NCI-H82 treated with DMSO at 0.1 percent for 48 hours (cell line): ENCODE results near the gene CORO7.

Experiments used
- DNase-seq: peaks from one replicate; lab custom pipeline; 2025; ENCODE audit not compliant: unreplicated experiment; lab: John Stamatoyannopoulos, UW

Gene CORO7

DNA sequence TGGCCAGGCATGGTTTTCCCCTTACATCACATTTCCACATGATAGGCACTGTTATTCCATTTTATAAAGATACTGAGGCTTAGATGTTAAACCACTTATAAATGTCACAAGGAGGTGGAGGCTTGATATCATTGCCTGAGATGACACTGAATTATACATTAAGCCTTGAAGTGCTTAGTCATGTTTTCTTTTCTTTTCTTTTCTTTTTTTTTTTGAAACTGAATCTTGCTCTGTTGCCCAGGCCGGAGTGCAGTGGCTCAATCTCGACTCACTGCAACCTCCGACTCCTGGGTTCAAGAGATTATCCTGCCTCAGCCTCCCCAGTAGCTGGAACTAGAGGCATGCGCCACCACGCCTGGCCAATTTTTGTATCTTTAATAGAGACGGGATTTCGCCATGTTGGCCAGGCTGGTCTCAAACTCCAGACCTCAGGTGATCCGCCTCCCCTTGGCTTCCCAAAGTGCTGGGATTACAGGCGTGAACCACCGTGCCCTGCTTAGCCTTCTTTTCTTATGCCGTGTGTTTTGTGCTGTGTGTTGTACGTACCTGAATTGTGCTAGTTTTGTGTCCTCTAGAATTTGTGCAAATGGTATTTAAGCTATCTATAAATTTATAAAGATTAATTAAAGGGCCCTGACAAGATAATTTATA lies 10.5 kb upstream of the CORO7 start:
- no peak for DNase-seq

DNA sequence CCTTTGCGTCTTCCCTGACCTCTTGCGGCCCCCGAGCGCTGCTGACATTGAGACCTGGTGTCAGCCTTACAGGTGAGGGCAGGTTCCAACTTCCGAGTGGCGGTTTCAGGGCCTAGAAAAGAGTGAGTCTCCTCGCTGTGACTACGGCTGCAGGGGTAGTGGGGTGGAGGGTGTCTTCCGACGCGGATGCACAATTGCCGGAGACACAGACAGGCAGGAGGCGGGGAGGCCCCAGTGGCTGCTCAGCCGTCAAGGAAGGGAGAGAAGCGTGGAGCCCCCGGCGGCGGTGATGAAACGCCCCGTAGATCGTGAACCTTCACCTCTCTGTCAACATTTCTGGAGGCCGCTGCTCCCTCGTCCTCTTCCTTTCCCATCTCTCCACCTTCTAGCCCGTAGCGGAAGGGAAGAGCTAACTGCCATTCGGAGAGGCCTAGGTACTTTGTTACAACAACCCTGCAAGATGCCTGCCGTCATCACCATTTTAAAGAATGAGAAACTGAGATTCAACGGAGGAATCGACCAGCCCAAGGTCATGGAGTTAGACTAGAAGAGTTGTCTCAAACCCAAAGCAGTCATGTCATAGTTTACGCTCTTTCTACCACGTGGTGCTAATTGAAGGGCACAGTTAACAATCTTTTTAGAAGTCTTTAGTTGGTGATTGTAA lies 9.8 kb upstream of the CORO7 start:
- DNase-seq: no peak

DNA sequence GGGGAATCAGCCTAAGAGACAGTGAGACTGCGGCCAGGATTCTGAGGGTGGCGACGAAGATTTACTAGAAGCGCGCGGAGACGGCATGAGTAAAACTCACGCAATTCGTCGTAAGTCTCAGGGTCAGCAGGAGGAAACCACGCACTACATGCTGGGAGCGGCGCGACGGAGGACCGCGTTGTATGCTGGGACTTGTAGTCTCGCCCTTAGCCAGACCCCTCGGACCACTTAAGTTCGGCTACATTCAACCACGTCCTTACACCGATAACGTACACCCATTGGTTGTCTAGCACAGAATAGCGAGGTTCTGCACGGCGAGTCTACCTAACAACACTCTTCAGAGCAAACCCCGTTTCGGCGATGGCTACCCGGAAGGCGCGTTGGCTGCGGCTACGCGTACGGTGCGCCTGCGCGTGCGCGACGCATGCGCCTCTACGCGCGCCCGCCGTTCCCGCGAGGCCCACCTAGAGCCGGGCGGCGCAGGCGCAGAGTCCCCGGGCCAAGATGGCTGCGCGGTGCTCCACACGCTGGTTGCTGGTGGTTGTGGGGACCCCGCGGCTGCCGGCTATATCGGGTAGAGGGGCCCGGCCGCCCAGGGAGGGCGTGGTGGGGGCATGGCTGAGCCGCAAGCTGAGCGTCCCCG lies 9.1 kb upstream of the CORO7 start, which contains the start of gene DNAJA3:
Gene DNAJA3, plus strand, starts transcription at position 491 of the 643 bp plus-strand sequence. Its CDS starts 14 bp downstream, at position 505.
- peak; percentile 74 for DNase-seq

DNA sequence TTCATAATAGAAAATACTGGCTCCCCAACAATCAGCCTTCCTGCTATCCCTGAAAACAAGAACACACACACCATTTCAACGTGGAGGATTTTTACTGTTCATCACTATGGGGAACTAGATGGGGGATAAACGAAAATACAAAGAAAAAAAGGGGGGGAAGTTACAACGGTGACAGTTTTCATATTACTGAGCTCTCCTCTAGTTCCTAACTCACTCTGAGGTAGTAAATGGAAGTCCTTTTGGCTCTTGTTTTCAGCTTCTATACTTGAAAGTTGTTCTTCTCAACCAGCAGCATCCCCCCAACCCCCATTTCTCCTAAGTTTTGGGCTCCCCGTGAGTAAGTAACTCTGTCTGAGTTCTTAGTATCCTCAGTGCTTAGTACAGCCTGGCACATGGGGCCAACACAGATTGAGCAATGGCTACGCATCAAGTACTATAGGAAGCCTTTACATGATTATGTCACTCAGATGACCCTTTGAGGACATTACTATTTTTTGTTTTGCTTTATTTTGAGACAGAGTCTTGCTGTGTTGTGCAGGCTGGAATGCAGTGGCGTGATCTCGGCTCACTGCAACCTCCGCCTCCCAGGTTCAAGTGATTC lies 4.2 kb upstream of the CORO7 start:
- no peak for DNase-seq

DNA sequence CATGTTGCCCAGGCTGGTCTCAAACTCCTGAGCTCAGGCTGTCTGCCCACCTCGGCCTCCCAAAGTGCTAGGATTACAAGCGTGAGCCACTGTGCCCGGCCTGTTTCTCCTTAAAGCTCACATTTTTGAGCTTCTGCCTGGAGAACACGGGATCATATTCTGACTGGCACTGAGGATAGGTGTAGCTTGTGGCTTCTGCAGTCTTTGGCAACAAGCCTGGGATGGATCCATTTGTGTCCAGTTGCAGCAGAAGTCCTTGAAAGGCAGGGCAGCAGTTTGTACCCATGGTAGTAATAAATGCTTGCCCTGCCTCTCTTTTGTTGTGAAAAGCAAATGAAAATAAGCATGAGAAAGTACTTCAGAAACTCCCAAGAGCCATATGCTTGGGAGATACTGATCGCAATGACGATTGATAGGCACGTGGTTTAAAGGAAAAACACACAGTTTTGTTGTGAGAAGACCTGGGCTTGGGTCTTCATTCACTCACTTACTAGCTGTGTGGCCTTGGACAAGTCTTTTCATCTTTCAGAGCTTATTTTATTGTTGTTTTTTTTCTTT lies 3.1 kb upstream of the CORO7 start:
- no peak for DNase-seq

DNA sequence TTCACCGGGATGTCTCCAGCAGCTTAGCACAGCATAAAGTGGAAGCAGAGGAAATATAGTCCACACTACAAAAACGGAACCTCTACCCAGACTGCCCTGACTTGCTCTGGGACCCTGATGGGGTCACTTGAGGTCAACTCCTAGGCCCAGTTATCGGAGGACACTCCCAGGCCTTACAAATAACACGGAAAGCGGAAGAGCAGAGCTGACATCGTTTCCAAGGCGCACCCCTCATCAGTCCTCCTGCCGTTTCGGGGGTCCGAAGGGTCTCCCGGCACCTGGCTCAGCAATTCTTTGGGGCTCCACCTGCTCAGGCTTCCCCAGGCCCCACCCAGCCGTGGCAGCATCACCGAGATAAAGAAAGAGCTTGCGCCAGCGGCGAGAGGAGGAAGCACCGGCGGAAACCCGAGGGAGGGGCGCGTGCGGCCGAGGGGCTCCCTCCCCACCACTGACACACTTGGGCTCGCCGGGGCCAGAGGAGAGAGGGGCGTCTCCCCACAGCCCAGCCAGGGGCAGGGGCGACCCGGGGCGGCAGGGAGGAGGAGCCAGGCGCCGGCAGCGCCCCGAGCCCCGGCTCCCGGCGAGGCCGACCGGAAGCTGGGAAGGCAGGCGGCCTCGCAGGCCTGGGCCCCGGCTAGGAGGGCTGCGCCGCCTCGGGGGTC lies 727 bp downstream of the CORO7 start:
- no peak for DNase-seq

DNA sequence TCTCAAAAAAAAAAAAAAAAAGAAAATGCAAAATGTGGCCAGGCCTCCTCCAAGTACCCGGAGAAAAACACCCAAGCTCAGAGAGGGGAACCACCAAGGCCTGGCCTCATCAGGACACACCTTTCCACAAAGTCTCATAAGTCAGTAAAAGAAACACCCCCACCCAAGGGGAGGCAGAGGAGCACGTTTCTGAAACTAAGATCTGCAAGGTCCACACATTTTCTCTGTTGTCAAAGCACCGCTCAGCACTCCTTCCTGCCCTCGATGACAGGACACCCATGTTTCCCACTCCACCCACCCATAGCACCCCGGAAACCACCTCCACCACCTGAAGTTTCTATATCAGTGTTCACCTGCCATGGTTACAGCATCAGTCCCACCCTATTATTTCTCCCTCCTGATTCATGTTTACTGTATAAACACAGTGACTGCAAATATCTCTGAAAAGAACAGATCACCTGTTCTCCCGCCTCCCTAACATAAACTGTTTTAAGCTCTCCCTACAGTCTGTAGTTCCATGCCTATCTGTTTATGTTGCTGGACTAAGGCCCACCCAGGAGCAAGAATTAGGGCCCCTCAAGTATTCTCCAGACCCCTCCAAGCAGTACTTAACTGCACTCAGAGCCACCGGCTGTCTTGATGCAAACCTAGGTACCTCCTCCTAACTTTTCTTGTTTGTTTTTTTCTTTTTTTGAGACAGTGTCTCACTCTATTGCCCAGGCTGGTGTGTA lies 2.0 kb downstream of the CORO7 start:
- no peak for DNase-seq

DNA sequence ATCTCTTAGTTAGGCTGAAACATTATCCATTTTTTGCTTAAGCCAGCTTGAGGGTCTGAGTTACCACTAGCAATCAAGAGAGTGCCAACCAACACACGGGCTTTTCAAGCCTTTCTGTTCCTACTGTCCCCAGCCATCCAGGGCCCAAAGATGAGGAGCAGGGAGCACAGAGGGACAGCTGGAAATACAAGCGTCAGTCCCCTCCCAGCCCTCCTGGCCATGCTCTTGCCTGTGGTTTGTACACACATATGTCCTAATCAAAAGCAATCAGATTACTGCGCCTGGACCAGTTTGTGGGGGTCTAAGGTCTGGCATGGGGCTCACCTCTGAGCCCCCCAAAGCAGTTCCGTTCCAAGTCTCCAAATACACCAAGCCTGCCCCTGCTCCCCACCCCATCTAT lies 3.5 kb downstream of the CORO7 start:
- no peak for DNase-seq

DNA sequence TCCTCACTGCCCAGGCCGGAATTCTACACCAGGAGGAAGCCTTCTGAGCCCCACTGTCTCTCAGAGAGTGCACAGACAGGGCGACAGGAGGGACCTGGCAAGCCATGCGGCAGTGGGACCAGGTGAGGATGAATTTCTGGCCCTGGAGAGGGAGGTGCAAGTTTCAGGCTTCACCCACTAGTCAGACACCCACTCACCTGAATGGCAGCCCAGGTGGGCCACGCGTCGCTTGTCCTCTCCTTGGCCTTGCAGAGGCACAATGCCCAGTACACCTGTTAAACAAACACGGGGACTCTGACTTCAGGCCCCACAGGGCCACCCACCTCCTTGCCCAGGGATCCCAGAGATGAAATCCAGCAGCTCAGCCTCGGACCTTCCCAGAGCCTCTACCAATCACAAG lies 4.2 kb downstream of the CORO7 start:
- DNase-seq: no peak

DNA sequence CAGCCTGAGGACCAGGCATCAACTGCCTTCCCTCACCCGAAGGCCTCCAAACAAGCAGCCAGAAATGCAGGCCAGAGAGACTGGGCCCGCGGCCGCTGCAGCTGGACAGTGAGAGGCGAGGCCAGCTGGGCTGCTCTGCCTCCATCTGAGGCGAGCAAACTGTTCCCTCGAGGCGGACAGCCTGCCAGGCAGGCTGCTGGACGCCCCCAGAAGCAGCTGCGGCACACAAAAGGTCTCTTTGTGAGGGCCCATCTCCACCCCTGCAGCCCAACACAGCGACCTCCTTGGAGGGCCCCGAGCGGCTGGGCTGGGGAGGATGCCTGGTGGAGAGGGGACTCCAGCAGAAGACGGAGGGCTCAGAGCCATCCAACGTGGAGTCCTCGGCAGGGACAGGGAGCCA lies 4.7 kb downstream of the CORO7 start:
- DNase-seq: no peak

DNA sequence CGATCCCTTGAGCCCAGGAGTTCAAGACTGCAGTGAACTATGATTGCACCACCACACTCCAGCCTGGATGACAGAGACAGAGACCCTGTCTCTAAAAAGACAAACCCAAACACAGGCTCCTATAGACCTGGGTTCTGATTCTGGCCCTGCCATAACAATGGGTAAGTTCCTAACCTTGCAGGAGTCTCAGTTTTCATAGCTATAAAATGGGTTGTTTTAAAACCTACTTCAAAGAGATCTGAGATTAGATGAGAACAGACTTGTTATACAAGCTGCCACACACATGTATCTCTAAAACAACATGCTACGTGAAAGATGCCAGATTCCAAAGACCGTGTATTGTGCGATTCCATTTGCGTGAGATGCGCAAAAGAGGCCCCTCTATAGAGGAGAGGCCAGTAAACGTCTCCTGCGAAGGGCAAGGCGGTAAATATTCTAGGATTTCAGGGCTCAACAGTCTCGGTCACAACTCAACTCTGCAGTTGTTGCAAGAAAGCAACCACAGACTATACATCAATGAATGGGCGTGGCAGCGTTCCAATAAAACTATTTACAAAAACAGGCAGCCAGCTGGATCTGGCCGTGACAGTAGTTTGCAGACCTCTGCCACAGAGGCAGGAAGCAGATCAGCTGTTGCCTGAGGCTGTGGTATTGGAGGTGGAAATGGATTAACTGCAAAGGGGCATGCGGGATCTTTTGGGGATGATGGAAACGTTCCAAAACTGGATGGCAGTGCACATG lies 5.9 kb downstream of the CORO7 start:
- DNase-seq: no peak

DNA sequence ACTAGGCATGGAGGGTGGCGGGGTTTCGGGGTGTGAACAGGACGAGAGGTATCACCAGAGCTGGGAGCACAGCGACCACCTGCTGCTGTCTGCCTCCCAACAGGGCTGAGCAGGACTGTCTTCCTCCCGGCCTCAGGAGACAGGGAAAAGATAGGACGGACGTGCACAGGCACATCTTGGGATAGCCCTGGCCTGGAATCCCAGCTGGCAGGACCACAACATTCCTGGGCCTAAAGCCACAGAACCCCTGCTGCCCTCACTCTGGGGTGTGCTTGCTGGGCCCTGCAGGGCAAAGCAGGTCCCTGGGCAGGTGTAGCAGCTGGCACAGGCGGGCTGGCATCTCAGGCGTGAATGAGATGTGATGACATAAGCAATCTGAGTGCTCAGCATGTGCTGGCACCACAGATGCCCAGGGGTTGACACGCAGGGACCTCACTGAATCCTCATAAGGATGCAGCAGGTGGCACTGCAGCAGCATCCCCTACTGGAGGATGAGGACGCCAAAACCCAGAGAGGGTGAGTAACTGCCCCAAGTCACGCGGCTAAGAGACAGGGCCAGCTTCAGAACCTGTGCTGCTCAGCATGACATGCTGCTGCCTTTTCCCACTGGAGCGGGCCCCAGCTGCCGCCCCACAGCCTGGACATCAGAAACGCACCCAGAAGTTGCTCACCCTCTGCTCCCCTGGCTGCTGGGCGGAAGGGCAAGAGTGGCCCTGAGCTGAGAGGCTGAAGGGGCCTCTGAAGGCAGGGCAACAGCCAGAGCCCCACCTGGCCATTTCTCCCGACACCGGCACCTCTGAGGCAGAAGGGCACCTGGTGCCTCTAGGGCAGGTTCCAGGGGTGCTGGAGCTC lies 7.1 kb downstream of the CORO7 start:
- no peak for DNase-seq

DNA sequence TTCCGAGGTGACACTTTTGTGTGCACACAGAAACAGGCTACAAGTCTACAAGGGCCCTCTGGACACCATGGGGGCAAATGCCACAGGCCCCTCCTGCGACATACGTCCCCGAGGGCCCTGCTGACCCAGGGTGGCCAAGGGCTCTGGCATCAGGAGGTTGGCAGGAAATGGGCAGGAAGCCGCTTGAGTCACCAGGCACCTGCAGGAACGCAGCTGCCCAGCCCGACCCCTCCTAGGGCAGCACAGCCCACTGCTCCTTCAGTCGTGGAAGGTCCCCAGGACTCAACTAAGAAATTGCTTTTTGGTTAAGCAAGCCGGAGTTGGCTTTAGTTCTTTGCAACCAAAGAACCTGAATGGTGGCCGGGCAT lies 8.1 kb downstream of the CORO7 start:
- no peak for DNase-seq

DNA sequence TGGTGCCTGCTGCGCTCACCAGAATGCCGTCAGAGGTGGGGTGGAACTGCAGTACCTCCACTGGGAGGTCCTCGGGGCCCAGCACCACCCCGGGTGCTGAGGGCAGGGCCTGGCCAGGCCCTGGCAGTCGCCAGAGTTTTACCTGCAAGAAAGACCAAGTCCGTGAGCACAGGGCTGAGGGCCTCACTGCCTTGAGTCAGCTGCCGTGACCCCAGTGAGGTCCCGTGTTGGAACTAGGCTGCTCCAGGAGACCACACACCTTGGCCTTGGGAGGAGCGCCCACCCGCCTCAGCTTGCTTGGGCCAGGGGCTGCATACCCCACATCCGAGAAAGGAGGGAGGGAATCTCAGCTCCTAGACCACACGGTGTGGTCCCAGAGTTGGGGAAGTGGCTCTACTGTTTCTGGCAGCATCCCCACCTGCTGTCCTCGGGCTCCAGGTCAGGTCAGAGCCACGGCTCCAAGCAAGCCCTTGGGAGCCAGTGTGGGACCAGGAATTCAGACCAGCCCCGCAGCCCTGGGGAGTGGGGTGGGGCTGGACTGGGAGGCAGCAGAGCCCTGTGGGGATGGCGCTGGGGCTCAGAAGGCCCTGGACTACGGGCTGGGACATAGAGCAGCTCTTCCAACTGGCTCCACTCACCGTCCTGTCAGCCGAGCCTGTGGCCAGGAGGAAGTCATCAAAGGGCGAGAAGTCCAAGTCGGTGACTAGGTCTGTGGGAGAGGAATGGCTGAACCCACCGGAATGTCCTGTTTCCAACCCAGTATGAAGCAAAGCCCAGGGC lies 8.7 kb downstream of the CORO7 start:
- no peak for DNase-seq

DNA sequence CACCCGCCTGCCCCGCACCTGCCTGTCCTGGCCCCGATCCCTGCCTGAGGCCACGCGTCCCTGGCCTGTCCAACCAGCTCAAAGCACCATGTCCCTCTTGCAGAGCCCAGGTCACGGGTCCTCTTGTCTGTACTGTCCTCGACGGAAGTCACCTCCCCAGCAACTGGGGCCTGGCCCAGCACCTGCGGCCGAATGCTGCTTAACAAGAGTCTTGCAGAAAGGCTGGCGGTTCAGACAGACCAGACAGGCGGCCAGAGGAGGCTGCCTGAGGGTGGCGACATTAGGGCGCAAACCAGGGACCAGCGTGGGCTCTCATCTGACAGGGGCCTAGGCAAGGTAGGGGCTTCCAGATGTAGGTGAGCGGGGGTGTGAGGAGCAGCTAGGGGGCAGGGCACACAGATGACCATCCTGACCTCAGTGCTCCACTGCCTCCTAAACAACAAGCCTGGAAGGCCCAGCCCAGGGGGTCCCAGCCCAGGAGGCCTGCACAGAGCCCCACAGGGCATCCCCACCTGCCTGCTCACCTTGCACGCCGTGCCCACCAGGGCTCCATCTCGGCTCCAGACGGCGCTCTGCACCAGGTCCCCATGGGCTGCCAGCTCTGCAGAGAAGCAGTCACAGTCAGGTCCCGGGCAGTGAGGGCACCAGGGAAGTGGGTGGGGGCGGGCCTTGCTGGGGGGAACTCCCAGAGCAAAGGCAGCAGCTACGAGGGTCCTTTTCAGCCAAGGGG lies 11.3 kb downstream of the CORO7 start:
- DNase-seq: no peak

DNA sequence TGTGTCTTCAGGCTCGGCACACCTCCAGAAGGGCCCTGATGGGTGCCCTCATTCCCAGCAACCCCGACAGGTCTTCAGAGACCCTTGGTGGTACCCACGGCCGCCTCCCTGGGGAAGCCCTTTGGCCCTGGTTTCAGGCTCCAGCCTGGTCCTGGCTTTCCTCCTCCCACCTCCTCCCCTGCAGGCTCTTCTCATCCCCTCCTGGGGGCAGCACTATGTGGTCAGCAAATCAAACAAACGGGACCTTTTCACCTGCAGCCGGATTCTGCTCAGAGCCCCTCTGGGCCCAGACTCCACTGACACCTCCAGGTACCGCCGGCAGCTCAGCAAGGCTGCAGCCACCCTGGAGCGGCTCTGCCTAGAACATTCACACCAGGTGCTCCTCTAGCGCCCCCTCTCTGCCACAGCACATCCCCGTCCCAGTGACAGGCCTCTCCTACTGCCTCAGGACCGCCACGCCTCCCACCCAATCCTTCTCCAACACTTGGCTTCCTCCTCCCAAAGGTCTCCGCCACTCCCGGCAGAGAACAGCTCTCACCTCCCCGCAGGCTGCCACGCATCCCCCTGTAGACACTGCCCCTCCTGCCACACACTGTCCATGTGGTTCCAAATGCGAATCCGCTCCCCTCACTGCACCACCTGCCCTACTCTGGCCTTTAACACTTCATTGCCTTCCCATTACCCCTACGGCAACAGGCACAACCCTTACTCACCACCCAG lies 12.0 kb downstream of the CORO7 start:
- peak; percentile 27 for DNase-seq
